ENCODE measurements around the gene UGT1A8.

GRCh38 chr2:233708942-233709341 is 91.5 kb downstream of the UGT1A8 start:
- TF ChIP-seq CTCF (IDR thresholded peaks at IDR 0.05) (no peak), POLR2A (IDR thresholded peaks at IDR 0.05) (no peak)

Measured in heart left ventricle (tissue), 13 donors.